K562 (cell line): Measurements from ENCODE around the gene BOLA1. TPM values are rescaled to one million over a fixed set of nuclear protein-coding genes. Genes with fewer than 3 reads are reported as not detected.

ENCODE experiments used
- CLOCK ChIP-seq: fragments of 250-450 bp; sonication (Bioruptor Pico); IDR thresholded peaks from 2 replicates; pipeline ENCODE4 v1.4.0; 2020; ENCODE audit warnings: mild to moderate bottlenecking, moderate library complexity, borderline replicate concordance
- CREB5 ChIP-seq: fragments of 250-450 bp; sonication (Bioruptor Pico); IDR thresholded peaks from 2 replicates; pipeline ENCODE4 v1.5.0; 2020; ENCODE audit warnings: mild to moderate bottlenecking
- HMGXB4 ChIP-seq: sonication (generic); formaldehyde crosslinking; IDR thresholded peaks from 2 replicates; pipeline ENCODE4 v1.8.1; 2023; ENCODE audit warnings: mild to moderate bottlenecking, missing genetic modification reagents
- MECOM ChIP-seq: fragments of 250-450 bp; sonication (Bioruptor Pico); IDR thresholded peaks from 2 replicates; pipeline ENCODE4 v1.8.0; 2022; ENCODE audit warnings: inconsistent platforms
- SRSF3 ChIP-seq: fragments of 200-400 bp; formaldehyde crosslinking; IDR thresholded peaks from 2 replicates; pipeline ENCODE4 v1.6.1; 2016; ENCODE audit warnings: mild to moderate bottlenecking, low read length, moderate library complexity; ENCODE audit not compliant: insufficient read depth
- TSHZ1 ChIP-seq: fragments of 250-450 bp; sonication (Bioruptor Pico); IDR thresholded peaks from 2 replicates; pipeline ENCODE4 v1.4.0; 2020; ENCODE audit warnings: mild to moderate bottlenecking, moderate library complexity
- UBTF ChIP-seq, 2 experiments: IDR thresholded peaks; 2 replicates each; pipeline ENCODE4 v1.6.1; 2012; ENCODE audit warnings: improper control_type of control experiment in 2 of 2, low read depth in 2 of 2, low read length in 2 of 2, borderline replicate concordance in 1 of 2
- ZNF232 ChIP-seq: sonication (generic); formaldehyde crosslinking; IDR thresholded peaks from 2 replicates; pipeline ENCODE4 v1.8.0; 2022; ENCODE audit warnings: mild to moderate bottlenecking, missing genetic modification reagents
- ZNF75A ChIP-seq: fragments of 450-650 bp; formaldehyde crosslinking; IDR thresholded peaks from 2 replicates; pipeline ENCODE4 v1.4.0; 2020; ENCODE audit warnings: mild to moderate bottlenecking
- polyA plus RNA-seq, 8 experiments: library from polyadenylated mRNA; depleted of rRNA in 4 of 8; stranded (reverse) in 5 of 8; unstranded in 3 of 8; fragments of >200 nt; fragmentation: Nextera tagmentation in 2 of 8; fragmentation: Illumina TruSeq in 1 of 8; extraction: Ambion mirVana in 2 of 8; extraction: Trizol in 1 of 8; gene quantifications; 2 replicates each; pipeline versions ENCODE4 v1.2.1 to v1.2.3, GENCODE V29; 2011 to 2014; ENCODE audit warnings: inconsistent platforms in 1 of 8, missing spikeins in 1 of 8
- total RNA-seq, 7 experiments: library from RNA; depleted of rRNA in 6 of 7; stranded (reverse); fragments of >200 nt in 6 of 7; fragmentation: Illumina TruSeq in 2 of 7; extraction: Trizol in 2 of 7; gene quantifications; 2 replicates each; pipeline versions ENCODE4 v1.2.1 to v1.2.3, GENCODE V29; 2011 to 2021; ENCODE audit warnings: low replicate concordance in 1 of 7

Gene BOLA1
- total and polyA plus RNA-seq, 9 of the 15 experiments (the other 6 are each of a cell fraction or from before 2014, with no cell fraction given) = 0.18 to 1.2 (median 0.40) TPM; not detected in 2

- TF ChIP-seq ZNF75A (CRISPR knock-in tag) = no peak
- no peak for TF ChIP-seq HMGXB4 (CRISPR knock-in tag)
- no peak for TF ChIP-seq CREB5 (CRISPR knock-in tag)
- TF ChIP-seq SRSF3 = no peak
- no peak for TF ChIP-seq ZNF232 (CRISPR knock-in tag)
- no peak for TF ChIP-seq MECOM (CRISPR knock-in tag)
- no peak for TF ChIP-seq TSHZ1
- no peak for TF ChIP-seq CLOCK (CRISPR knock-in tag)
- no peak for TF ChIP-seq UBTF (IDR thresholded peaks at IDR 0.05; ENCODE audit: borderline replicate concordance in 1 of 2, low read depth in 2 of 2, low read length in 2 of 2)
These were observed 13.8 kb upstream of the BOLA1 start (continued) for GRCh38 chr1:149885339-149886120.
